GM12874 (cell line): ENCODE measurements around the gene KAT2B.

Experiments
- TF ChIP-seq, protein P1 (sequence below): IDR thresholded peaks from 2 replicates; pipeline ENCODE4 v1.5.1; 2011; ENCODE audit warnings: low read depth, mild to moderate bottlenecking, control low read depth, low read length, moderate library complexity; ENCODE audit not compliant: insufficient read depth

The KAT2B gene

DNA sequence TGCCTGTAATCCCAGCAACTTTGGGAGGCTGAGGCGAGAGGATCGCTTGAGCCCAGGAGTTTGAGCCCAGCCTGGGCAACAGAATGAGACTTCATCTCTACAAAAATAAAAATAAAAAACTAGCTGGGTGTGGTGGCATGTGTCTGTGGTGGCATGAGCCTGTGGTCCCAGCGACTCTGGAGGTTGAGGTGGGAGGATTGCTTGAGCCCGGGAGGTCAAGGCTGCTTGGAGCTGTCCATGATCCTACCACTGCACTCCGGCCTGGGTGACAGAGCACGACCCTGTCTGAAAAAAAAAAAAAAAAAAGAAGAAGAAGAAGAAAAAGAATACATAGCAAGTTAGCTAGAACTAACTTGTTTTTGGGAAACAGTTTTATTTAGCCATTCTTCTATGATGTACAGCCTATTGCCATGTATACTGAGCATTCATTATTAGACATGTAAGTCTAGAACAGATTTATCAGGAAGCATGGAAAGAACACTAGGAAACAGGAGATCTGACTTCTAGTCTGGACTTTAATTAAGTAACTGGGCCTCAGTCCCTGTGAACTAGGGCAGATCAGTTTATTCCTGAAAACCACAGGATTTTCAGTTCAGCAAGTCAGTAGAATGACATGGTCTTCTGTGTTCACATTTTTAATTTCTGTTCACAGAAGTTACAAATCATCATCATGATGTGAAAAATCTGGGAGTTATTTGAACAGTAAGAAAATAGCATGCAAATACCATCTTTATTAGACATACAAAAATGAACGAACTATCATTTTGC lies 65.5 kb downstream of the KAT2B start:
- TF ChIP-seq, protein P1, sequence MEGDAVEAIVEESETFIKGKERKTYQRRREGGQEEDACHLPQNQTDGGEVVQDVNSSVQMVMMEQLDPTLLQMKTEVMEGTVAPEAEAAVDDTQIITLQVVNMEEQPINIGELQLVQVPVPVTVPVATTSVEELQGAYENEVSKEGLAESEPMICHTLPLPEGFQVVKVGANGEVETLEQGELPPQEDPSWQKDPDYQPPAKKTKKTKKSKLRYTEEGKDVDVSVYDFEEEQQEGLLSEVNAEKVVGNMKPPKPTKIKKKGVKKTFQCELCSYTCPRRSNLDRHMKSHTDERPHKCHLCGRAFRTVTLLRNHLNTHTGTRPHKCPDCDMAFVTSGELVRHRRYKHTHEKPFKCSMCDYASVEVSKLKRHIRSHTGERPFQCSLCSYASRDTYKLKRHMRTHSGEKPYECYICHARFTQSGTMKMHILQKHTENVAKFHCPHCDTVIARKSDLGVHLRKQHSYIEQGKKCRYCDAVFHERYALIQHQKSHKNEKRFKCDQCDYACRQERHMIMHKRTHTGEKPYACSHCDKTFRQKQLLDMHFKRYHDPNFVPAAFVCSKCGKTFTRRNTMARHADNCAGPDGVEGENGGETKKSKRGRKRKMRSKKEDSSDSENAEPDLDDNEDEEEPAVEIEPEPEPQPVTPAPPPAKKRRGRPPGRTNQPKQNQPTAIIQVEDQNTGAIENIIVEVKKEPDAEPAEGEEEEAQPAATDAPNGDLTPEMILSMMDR, result no peak

GRCh38 chr3:20107722-20108121 lies 67.5 kb downstream of the KAT2B start:
- TF ChIP-seq, protein P1, result no peak

GRCh38 chr3:20108869-20109268 lies 68.6 kb downstream of the KAT2B start:
- TF ChIP-seq, protein P1, result no peak

- TF ChIP-seq, protein P1, result no peak
Measured at GRCh38 chr3:20110826-20111225, 70.6 kb downstream of the KAT2B start.

GRCh38 chr3:20111836-20112235 lies 71.6 kb downstream of the KAT2B start:
- TF ChIP-seq, protein P1, result no peak

DNA sequence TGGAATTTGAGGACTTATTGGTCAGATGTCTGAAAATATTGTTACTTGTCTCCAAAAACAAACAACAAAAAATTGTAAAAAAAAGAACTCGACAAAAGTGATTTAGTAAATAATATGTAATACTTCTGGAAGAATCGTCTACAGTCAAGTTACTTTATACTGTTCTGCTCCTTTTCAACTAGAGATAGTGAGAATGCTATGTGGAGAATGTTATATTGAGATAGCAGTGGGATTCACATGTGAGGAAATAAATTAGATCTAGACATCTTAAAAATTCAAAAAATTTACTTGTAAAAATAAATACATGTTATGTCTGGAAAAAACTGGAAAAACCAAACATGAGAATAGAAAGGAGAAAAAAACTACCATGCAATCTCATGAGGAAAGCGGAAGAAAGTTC lies 80.8 kb downstream of the KAT2B start:
- TF ChIP-seq, protein P1, result no peak

DNA sequence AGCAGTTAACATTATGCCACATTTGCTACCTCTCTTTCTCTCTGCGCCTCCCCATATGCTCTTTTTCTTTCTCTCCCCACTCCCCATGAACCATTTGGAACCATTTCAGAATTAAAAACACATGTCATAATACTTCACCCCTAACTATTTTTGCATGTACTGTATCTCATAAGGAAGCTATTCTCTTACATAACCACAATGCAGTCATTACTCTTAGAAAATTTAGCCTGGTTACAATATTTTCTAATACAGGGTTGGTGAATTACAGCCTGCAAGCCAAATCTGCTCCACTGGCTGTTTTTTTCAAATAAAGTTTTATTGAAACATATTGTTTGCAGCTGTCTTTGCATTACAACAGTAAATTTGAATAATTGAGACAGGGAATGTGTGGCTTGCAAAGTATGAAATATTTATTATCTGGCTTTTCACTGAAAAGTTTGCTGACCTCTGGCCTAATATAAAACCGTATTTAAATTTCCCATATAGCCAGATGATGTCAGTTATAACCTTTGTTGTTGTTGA lies 82.9 kb downstream of the KAT2B start:
- TF ChIP-seq, protein P1, result no peak
